ENCODE results near the gene MPDZ. TPM values are rescaled to one million over a fixed set of nuclear protein-coding genes. Genes with fewer than 3 reads are reported as not detected.

MPDZ gene
- total and polyA plus RNA-seq, 2 of the 13 experiments (the other 11 are each of a cell fraction or from before 2014, with no cell fraction given): 12.4 to 14.7 TPM

DNA sequence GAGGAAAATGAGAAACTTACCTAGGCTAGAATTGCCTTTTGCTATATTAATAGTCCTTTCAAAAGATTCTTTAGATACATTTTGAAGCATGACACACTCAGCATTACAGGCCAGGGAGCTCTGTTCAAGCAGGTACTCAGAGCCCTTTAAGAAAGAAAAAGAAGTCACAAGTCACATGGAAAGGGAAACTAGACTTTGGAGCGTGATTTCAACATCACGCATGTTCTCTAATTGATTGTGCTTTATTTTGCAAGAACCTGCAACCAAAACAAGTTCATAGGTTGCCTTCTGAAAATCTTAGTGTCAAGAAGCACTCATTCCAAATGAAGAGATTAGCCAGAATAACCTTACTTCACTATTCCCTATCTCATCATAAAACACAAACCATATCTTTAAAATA, 103.8 kb downstream of the MPDZ start (continued):
- TF ChIP-seq JDP2 (CRISPR knock-in tag; IDR thresholded peaks at IDR 0.05; ENCODE audit: borderline replicate concordance): no peak
- TF ChIP-seq PAF1 (CRISPR knock-in tag; IDR thresholded peaks at IDR 0.05): no peak
- peak; percentile 89 for TF ChIP-seq HNF4A (CRISPR knock-in tag; IDR thresholded peaks at IDR 0.05)
- TF ChIP-seq IKZF1 (IDR thresholded peaks at IDR 0.05): no peak
- TF ChIP-seq SOX5 (CRISPR knock-in tag; IDR thresholded peaks at IDR 0.05; ENCODE audit: borderline replicate concordance): peak; percentile 13; the same call in 1 of the 2 replicates
- TF ChIP-seq POGZ (CRISPR knock-in tag; IDR thresholded peaks at IDR 0.05): peak; percentile 31; the same call in 1 of the 2 replicates
- TF ChIP-seq, protein P1, sequence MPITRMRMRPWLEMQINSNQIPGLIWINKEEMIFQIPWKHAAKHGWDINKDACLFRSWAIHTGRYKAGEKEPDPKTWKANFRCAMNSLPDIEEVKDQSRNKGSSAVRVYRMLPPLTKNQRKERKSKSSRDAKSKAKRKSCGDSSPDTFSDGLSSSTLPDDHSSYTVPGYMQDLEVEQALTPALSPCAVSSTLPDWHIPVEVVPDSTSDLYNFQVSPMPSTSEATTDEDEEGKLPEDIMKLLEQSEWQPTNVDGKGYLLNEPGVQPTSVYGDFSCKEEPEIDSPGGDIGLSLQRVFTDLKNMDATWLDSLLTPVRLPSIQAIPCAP (CRISPR knock-in tag; IDR thresholded peaks at IDR 0.05; ENCODE audit: low read depth): no peak
- TF ChIP-seq SMAD1 (CRISPR knock-in tag; IDR thresholded peaks at IDR 0.05; ENCODE audit: borderline replicate concordance, low read depth): no peak
- TF ChIP-seq GATAD2A (CRISPR knock-in tag; IDR thresholded peaks at IDR 0.05): peak; percentile 58
- TF ChIP-seq RBAK (CRISPR knock-in tag; IDR thresholded peaks at IDR 0.05): no peak
- TF ChIP-seq TBX3 (IDR thresholded peaks at IDR 0.05; ENCODE audit: borderline replicate concordance): no peak
- TF ChIP-seq ZNF674 (CRISPR knock-in tag; IDR thresholded peaks at IDR 0.05; ENCODE audit: low read depth): no peak
- TF ChIP-seq, protein P2, sequence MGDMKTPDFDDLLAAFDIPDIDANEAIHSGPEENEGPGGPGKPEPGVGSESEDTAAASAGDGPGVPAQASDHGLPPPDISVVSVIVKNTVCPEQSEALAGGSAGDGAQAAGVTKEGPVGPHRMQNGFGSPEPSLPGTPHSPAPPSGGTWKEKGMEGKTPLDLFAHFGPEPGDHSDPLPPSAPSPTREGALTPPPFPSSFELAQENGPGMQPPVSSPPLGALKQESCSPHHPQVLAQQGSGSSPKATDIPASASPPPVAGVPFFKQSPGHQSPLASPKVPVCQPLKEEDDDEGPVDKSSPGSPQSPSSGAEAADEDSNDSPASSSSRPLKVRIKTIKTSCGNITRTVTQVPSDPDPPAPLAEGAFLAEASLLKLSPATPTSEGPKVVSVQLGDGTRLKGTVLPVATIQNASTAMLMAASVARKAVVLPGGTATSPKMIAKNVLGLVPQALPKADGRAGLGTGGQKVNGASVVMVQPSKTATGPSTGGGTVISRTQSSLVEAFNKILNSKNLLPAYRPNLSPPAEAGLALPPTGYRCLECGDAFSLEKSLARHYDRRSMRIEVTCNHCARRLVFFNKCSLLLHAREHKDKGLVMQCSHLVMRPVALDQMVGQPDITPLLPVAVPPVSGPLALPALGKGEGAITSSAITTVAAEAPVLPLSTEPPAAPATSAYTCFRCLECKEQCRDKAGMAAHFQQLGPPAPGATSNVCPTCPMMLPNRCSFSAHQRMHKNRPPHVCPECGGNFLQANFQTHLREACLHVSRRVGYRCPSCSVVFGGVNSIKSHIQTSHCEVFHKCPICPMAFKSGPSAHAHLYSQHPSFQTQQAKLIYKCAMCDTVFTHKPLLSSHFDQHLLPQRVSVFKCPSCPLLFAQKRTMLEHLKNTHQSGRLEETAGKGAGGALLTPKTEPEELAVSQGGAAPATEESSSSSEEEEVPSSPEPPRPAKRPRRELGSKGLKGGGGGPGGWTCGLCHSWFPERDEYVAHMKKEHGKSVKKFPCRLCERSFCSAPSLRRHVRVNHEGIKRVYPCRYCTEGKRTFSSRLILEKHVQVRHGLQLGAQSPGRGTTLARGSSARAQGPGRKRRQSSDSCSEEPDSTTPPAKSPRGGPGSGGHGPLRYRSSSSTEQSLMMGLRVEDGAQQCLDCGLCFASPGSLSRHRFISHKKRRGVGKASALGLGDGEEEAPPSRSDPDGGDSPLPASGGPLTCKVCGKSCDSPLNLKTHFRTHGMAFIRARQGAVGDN (CRISPR knock-in tag; IDR thresholded peaks at IDR 0.05): no peak
- no peak for TF ChIP-seq ZNF317 (CRISPR knock-in tag; IDR thresholded peaks at IDR 0.05)
- peak; percentile 77; the same call in 1 of the 2 replicates for TF ChIP-seq HNF4G (IDR thresholded peaks at IDR 0.05; ENCODE audit: borderline replicate concordance, low read depth, low read length)
- TF ChIP-seq HNF4G (CRISPR knock-in tag; IDR thresholded peaks at IDR 0.05; ENCODE audit: borderline replicate concordance, low read depth): no peak
- TF ChIP-seq, protein P3, sequence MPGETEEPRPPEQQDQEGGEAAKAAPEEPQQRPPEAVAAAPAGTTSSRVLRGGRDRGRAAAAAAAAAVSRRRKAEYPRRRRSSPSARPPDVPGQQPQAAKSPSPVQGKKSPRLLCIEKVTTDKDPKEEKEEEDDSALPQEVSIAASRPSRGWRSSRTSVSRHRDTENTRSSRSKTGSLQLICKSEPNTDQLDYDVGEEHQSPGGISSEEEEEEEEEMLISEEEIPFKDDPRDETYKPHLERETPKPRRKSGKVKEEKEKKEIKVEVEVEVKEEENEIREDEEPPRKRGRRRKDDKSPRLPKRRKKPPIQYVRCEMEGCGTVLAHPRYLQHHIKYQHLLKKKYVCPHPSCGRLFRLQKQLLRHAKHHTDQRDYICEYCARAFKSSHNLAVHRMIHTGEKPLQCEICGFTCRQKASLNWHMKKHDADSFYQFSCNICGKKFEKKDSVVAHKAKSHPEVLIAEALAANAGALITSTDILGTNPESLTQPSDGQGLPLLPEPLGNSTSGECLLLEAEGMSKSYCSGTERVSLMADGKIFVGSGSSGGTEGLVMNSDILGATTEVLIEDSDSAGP (CRISPR knock-in tag; IDR thresholded peaks at IDR 0.05; ENCODE audit: borderline replicate concordance): peak; percentile 37; the same call in 1 of the 2 replicates
- TF ChIP-seq, protein P4, sequence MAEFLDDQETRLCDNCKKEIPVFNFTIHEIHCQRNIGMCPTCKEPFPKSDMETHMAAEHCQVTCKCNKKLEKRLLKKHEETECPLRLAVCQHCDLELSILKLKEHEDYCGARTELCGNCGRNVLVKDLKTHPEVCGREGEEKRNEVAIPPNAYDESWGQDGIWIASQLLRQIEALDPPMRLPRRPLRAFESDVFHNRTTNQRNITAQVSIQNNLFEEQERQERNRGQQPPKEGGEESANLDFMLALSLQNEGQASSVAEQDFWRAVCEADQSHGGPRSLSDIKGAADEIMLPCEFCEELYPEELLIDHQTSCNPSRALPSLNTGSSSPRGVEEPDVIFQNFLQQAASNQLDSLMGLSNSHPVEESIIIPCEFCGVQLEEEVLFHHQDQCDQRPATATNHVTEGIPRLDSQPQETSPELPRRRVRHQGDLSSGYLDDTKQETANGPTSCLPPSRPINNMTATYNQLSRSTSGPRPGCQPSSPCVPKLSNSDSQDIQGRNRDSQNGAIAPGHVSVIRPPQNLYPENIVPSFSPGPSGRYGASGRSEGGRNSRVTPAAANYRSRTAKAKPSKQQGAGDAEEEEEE (CRISPR knock-in tag; IDR thresholded peaks at IDR 0.05; ENCODE audit: borderline replicate concordance): no peak
- no peak for TF ChIP-seq MEF2D (CRISPR knock-in tag; IDR thresholded peaks at IDR 0.05)
- no peak for TF ChIP-seq ZNF772 (CRISPR knock-in tag; IDR thresholded peaks at IDR 0.05)
- TF ChIP-seq ZNF431 (CRISPR knock-in tag; IDR thresholded peaks at IDR 0.05; ENCODE audit: borderline replicate concordance, low read depth): no peak
- TF ChIP-seq, protein P5, sequence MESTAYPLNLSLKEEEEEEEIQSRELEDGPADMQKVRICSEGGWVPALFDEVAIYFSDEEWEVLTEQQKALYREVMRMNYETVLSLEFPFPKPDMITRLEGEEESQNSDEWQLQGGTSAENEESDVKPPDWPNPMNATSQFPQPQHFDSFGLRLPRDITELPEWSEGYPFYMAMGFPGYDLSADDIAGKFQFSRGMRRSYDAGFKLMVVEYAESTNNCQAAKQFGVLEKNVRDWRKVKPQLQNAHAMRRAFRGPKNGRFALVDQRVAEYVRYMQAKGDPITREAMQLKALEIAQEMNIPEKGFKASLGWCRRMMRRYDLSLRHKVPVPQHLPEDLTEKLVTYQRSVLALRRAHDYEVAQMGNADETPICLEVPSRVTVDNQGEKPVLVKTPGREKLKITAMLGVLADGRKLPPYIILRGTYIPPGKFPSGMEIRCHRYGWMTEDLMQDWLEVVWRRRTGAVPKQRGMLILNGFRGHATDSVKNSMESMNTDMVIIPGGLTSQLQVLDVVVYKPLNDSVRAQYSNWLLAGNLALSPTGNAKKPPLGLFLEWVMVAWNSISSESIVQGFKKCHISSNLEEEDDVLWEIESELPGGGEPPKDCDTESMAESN (CRISPR knock-in tag; conservative IDR thresholded peaks at IDR 0.05): no peak
